Peyer's patch (tissue), 4 donors: ENCODE results near the gene TENT5D. TPM values are rescaled to one million over a fixed set of nuclear protein-coding genes. Genes with fewer than 3 reads are reported as not detected.
"Not testable (repeated sequence)": the region's sequence is repeated elsewhere in the genome, so short reads cannot be mapped to it uniquely, and the experiment has no call there.

Experiments
- DNase-seq, 3 donors: peaks; one replicate each; pipeline ENCODE4 v3.0.0-alpha.2; 2017 to 2019
- H3K27ac ChIP-seq, 4 donors: fragments of 200-600 bp; sonication (generic); one replicate each; pipeline ENCODE4 v1.5.1; 2016 to 2019
- H3K27me3 ChIP-seq, 2 donors: fragments of 200-600 bp; sonication (generic); one replicate each; pipeline ENCODE4 v1.5.1; 2019
- H3K36me3 ChIP-seq, 3 donors: fragments of 200-600 bp; sonication (generic); one replicate each; pipeline ENCODE4 v1.5.1; 2016 to 2019
- H3K4me1 ChIP-seq, 4 donors: fragments of 200-600 bp; sonication (generic); one replicate each; pipeline ENCODE4 v1.5.1; 2016 to 2019
- H3K4me3 ChIP-seq, 4 donors: fragments of 200-600 bp; sonication (generic); 1 replicate in 3 of 4; 2 replicates in 1 of 4; pipeline ENCODE4 v1.5.1; 2016 to 2019; ENCODE audit warnings: mild to moderate bottlenecking in 1 of 4
- H3K9me3 ChIP-seq, 4 donors: fragments of 200-600 bp; sonication (generic); one replicate each; pipeline ENCODE4 v1.5.1; 2016 to 2019; ENCODE audit warnings: mild to moderate bottlenecking in 1 of 4
- POLR2A ChIP-seq, 2 donors: fragments of 450-650 bp; IDR thresholded peaks; one replicate each; pipeline ENCODE4 v1.5.1; 2017; ENCODE audit warnings: antibody characterized with exemption in 2 of 2, mild to moderate bottlenecking in 2 of 2, moderate library complexity in 2 of 2
- total RNA-seq, 4 donors: library from RNA; depleted of rRNA; stranded (reverse); fragments of >200 nt; gene quantifications; one replicate each; pipeline ENCODE4 v1.1.0, GENCODE V29; 2016
- TF ChIP-seq, protein P1 (sequence below), 6 experiments: fragments of 450-650 bp in 4 of 6; fragments of 200-600 bp in 2 of 6; sonication (generic) in 1 of 6; IDR thresholded peaks; one replicate each; pipeline ENCODE4 v1.5.1; 2017 to 2019; ENCODE audit warnings: antibody characterized with exemption in 6 of 6, mild to moderate bottlenecking in 3 of 6, moderate library complexity in 1 of 6

TENT5D gene
- total RNA-seq, 4 donors from 2014 or later = not detected

GRCh38 chrX:80430826-80431504 lies 10.7 kb downstream of the TENT5D start:
- no peak for DNase-seq
- H3K4me1 ChIP-seq = no peaks in the 10 kb centered on the region
- no peak overlapping the region for H3K4me3 ChIP-seq
- H3K27me3 ChIP-seq = no peaks in the 10 kb centered on the region
- no peaks in the 10 kb centered on the region for H3K9me3 ChIP-seq
- H3K27ac ChIP-seq = no peak overlapping the region
- no peak for TF ChIP-seq POLR2A (IDR thresholded peaks at IDR 0.05)
- TF ChIP-seq, protein P1, sequence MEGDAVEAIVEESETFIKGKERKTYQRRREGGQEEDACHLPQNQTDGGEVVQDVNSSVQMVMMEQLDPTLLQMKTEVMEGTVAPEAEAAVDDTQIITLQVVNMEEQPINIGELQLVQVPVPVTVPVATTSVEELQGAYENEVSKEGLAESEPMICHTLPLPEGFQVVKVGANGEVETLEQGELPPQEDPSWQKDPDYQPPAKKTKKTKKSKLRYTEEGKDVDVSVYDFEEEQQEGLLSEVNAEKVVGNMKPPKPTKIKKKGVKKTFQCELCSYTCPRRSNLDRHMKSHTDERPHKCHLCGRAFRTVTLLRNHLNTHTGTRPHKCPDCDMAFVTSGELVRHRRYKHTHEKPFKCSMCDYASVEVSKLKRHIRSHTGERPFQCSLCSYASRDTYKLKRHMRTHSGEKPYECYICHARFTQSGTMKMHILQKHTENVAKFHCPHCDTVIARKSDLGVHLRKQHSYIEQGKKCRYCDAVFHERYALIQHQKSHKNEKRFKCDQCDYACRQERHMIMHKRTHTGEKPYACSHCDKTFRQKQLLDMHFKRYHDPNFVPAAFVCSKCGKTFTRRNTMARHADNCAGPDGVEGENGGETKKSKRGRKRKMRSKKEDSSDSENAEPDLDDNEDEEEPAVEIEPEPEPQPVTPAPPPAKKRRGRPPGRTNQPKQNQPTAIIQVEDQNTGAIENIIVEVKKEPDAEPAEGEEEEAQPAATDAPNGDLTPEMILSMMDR (IDR thresholded peaks at IDR 0.05) = no peak
- H3K36me3 ChIP-seq = no peaks in the 10 kb centered on the region

DNA sequence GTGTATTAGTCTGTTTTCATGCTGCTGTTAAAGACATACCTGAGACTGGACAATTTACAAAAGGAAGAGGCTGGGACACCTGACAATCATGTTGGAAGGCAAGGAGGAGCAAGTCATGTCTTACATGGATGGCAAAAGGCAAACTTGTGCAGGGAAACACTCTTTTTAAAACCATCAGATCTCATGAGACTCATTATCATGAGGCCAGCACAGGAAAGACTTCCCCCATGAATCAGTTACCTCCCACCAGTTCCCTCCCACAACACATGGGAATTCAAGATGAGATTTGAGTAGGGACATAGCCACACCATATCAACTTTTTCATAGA lies 11.2 kb downstream of the TENT5D start:
- Histone ChIP-seq H3K9me3 (no peaks in the 10 kb centered on the region), H3K4me1 (no peaks in the 10 kb centered on the region), H3K4me3 (no peak overlapping the region), H3K27me3 (no peaks in the 10 kb centered on the region), H3K36me3 (no peaks in the 10 kb centered on the region), H3K27ac (no peak overlapping the region)
- DNase-seq = no peak
- TF ChIP-seq POLR2A (IDR thresholded peaks at IDR 0.05) = no peak
- TF ChIP-seq, protein P1 (IDR thresholded peaks at IDR 0.05) = no peak

- H3K9me3 ChIP-seq = no peaks in the 10 kb centered on the region
- no peaks in the 10 kb centered on the region for H3K4me1 ChIP-seq
- DNase-seq = no peak
- no peak overlapping the region for H3K4me3 ChIP-seq
- no peak overlapping the region for H3K27ac ChIP-seq
- no peak for TF ChIP-seq POLR2A (IDR thresholded peaks at IDR 0.05)
- TF ChIP-seq, protein P1 (IDR thresholded peaks at IDR 0.05) = no peak
- H3K27me3 ChIP-seq = no peaks in the 10 kb centered on the region
- H3K36me3 ChIP-seq = no peaks in the 10 kb centered on the region
These were observed 12.2 kb downstream of the TENT5D start for GRCh38 chrX:80432441-80432840.

GRCh38 chrX:80432863-80433262 lies 12.6 kb downstream of the TENT5D start:
- Histone ChIP-seq H3K4me3 (no peak overlapping the region), H3K27ac (no peak overlapping the region), H3K27me3 (no peaks in the 10 kb centered on the region), H3K9me3 (no peaks in the 10 kb centered on the region), H3K4me1 (no peaks in the 10 kb centered on the region), H3K36me3 (no peaks in the 10 kb centered on the region)
- no peak for TF ChIP-seq POLR2A (IDR thresholded peaks at IDR 0.05)
- TF ChIP-seq, protein P1 (IDR thresholded peaks at IDR 0.05) = no peak
- DNase-seq = no peak

- H3K4me3 ChIP-seq, H3K36me3 ChIP-seq, H3K27ac ChIP-seq, DNase-seq, H3K27me3 ChIP-seq, H3K9me3 ChIP-seq, H3K4me1 ChIP-seq: not testable (repeated sequence)
These were observed 47.9 kb downstream of the TENT5D start for GRCh38 chrX:80468166-80468565.

DNA sequence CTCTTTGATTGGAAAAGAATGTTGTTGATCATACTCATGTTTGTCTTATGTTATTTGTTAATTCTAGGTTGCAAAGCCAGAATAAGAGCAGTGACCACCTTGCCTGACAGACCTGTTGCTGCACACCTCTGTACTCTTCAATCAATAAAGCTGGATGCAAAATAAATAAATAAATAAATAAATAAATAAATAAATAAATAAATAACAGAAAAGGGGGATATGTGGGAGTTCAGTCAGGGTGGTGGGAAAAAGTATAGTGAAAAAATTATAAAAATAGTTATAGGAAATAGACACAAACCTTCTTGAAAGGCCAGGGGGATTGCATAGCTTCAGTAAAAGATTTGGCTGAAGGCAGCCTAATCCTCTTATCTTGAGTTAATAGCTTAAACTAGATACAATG lies 51.3 kb downstream of the TENT5D start:
- no peak overlapping the region for H3K27ac ChIP-seq
- no peaks in the 10 kb centered on the region for H3K27me3 ChIP-seq

More for the DNA sequence above, 51.3 kb downstream of the TENT5D start:
- H3K36me3 ChIP-seq = no peaks in the 10 kb centered on the region
- H3K4me1 ChIP-seq = no peaks in the 10 kb centered on the region
- no peaks in the 10 kb centered on the region for H3K9me3 ChIP-seq
- TF ChIP-seq, protein P1 (IDR thresholded peaks at IDR 0.05) = no peak
- TF ChIP-seq POLR2A (IDR thresholded peaks at IDR 0.05) = no peak
- H3K4me3 ChIP-seq = no peak overlapping the region
- DNase-seq = no peak
